Measurements from ENCODE around the gene SMAP1. TPM values are rescaled to one million over a fixed set of nuclear protein-coding genes. Genes with fewer than 3 reads are reported as not detected.

SMAP1 gene
- total RNA-seq, 1 experiment from 2014 or later: 22.5 TPM

- DNase-seq (ENCODE audit: low read depth): no peak
Observed at GRCh38 chr6:70894001-70894400, 226.3 kb downstream of the SMAP1 start.

- DNase-seq (ENCODE audit: low read depth): no peak
Observed at GRCh38 chr6:70900047-70900446, 232.4 kb downstream of the SMAP1 start.

GRCh38 chr6:70901324-70901723 is 233.6 kb downstream of the SMAP1 start:
- DNase-seq (ENCODE audit: low read depth): no peak

- DNase-seq (ENCODE audit: low read depth): no peak
Observed at GRCh38 chr6:70903665-70904452, 236.2 kb downstream of the SMAP1 start.

- no peak for DNase-seq (ENCODE audit: low read depth)
Observed at GRCh38 chr6:70905742-70906141, 238.1 kb downstream of the SMAP1 start.

Other genes starting within 250 kb of the SMAP1 start
- gene SDHAF4, start 101.0 kb upstream of the SMAP1 start, total RNA-seq (2014; rRNA removed; shearing (Covaris generic)): 5.1 and 7.3 TPM in 2 replicates